Measurements from ENCODE around the gene MYO1A.

MYO1A gene

DNA sequence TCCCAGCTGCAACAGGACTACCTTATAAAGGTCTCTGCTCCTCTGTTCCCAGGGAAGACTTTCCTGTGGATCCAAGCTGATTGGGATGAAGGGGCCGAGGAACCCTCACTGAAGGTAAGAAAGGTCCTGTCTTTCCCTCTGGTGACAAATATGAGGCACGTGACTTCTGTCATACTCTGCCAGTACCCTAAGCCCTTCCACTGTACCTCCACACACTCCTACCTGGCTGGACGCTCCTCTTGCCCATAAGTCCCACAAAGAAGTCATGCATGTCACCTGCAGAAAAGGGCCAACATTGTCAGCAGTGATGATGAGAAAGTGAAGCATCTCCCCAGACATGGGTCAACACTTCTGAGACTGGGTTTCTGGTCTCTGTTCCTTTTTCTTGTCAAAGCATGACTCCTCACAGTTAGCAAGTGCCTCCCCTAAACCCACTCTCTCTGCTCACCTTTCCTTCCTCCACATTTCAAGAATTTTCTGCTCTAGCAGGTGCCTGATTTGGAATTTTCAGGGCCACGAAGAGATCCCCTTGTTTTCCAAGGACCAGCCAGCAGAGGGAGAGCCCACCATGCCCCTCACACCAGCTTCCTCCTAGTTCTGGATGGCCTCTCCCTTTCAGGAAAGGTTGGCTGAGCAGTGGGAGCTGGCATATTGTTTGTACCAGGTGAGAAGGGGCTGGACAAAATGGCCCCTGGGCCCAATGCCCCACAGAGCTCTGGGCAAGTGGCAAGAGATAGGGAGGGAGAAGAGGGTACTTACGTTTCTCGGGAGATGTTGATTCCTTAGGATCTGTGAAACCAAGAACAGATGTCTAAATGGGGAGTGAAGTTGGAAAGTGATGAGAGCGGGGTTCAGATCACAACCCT, 37.1 kb downstream of the MYO1A start:
- DNase-seq = no peak

- no peak for DNase-seq
Observed at GRCh38 chr12:57011438-57012424, 38.2 kb downstream of the MYO1A start.

DNA sequence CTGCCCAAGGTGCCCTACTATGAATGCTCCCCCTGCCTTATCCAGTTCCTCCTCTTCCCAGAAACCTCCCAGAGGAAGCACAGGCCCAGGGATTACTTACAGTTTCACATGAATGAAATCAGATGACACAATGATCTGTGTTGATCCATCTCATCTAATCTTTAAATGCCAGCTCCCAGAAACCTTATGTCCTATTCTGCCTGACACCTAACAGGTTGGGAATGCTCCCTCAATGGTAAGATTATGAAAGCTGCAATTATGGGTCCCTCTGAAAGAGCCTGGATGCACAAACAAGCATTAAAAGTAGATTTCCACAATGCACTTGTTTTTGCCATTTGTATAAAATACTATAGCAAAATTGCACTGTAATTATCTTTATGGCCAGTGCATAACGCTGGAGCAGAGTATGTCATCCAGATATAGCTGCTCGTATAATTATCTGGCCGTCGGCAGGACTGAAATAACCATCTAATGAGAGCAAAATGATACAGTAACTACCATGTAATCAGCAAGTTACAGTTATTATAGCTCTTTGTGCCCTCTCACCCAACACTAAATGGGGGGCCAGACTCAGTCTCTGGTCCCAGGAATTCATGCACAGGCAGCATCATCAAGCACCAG, 39.2 kb downstream of the MYO1A start:
- DNase-seq = no peak

DNA sequence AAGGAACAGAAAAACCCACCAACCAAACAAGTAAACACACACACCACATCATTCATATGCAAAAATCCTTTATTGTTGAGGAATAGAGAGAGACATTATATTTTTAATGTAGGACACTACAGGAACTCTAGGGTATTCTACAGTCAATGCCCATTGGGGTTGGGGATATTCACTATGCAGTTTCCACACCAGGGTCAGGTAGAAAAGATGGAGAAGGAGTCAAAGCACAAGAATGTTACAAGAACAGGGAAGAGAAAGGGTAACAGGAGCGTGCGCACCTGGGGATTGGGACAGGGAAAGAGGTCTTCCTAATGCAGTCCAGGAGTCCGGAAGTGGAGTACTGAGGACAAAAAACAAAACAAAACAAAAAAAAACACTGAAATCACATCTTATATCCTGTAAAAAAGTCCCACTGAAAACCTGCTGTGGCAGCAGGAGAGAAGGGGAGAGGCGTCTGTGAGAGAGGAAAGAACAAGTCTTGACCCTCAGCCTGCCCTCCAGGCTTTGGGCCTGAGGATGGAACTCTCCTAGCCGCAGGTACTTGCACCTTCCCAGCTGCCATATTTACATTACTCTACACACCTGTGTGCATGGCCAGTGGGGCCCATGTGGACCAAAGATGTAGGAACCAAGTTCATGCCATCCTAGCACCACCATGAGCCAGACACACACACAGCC, 39.8 kb downstream of the MYO1A start:
- no peak for DNase-seq

GRCh38 chr12:57008178-57008577, 41.8 kb downstream of the MYO1A start:
- DNase-seq = no peak

GRCh38 chr12:57006809-57007475, 43.0 kb downstream of the MYO1A start:
- no peak for DNase-seq

GRCh38 chr12:57005980-57006808, 43.7 kb downstream of the MYO1A start, which contains the start of gene ZBTB39:
TSS of gene ZBTB39 (minus strand) at chr12:57006546. CDS start at chr12:57004917, 1,629 bp downstream.
- peak; percentile 24 to 72 (median 57) for DNase-seq

GRCh38 chr12:57004651-57005050, 45.3 kb downstream of the MYO1A start:
- DNase-seq = no peak

- DNase-seq = no peak
Observed at GRCh38 chr12:57003395-57003794, 46.5 kb downstream of the MYO1A start.

DNA sequence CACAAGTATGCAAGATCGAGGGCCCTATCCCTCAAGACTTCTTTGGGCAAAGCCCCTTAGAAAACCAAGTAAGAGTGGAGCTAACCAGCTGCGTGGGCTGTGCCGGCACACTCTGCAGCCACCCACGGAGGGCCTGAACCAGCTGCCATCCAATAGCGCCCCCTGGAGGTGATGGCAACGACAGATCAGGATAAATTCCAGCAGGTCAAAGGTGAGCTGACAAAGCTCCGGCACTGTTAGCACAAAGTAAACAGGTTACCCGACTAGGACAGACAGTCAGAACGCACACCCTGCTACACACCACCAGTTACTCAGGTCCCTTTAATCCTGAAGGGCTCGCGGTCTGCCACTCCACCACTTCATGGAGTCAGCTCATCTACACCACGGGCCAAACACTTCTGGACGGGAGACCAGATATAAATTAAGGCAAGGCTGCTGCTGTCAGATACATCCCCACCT, 48.5 kb downstream of the MYO1A start:
- DNase-seq = peak; percentile 42 to 59 (median 51)

- DNase-seq = no peak
Observed at GRCh38 chr12:57000393-57000792, 49.5 kb downstream of the MYO1A start.

DNA sequence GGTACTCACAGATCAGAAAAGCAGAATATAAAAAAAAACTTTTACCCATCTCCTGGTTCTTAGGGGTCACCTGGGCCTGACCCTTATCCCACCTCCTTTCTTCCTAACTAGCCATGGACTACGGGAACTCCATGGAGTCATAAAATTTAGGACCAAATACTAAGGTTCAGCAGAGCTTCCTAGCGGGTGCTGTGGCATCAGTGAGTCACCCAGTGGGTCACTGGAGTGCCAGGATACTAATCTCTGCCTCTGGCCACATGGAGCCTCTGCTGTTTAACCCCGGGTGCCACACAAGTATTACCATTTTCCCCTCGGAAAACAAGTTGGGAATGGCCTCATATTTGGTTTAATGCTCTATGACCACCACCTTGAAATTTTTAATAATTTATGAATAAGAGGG, 50.5 kb downstream of the MYO1A start:
- no peak for DNase-seq

DNA sequence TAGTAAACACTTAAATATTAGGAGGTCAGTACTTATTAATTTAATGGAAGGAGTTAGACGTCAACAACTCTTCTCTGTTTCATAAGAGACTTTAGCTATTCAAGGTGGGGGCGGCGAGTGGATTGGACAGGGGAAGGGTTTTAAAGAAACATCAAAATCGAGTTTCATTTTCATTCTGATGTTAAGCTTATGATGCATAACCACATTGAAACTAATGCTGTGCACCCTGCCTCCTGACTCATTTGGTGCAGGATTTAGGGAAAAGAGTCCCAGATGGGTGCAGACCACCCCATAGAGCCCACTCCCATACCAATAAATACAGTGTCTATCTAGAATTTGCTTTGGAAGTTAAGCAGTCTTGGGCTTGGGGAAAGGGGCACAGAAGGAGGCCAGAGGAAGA, 50.9 kb downstream of the MYO1A start:
- peak in 2 of 4 experiments; percentile 16 to 31 for DNase-seq

DNA sequence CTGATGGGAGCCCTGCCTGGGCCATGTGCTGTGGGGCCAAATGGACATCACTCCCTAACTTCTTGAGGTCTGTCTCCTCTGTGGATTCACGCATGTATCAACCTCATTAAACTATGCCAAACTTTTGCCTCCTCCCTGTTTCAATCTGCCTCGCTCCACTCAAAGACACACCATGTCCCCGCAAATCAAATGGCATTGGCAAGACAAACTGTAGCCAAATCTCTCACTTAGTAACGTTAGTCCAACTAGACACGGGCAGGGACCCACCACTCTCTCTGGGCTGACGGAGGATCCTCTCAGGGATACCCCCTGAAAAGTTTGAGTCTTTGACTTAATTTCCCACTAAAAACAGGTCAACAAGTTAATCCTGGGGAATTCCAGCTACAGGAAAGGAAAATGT, 51.6 kb downstream of the MYO1A start:
- no peak for DNase-seq

- DNase-seq = no peak
Observed at GRCh38 chr12:56996793-56997545, 53.0 kb downstream of the MYO1A start.

DNA sequence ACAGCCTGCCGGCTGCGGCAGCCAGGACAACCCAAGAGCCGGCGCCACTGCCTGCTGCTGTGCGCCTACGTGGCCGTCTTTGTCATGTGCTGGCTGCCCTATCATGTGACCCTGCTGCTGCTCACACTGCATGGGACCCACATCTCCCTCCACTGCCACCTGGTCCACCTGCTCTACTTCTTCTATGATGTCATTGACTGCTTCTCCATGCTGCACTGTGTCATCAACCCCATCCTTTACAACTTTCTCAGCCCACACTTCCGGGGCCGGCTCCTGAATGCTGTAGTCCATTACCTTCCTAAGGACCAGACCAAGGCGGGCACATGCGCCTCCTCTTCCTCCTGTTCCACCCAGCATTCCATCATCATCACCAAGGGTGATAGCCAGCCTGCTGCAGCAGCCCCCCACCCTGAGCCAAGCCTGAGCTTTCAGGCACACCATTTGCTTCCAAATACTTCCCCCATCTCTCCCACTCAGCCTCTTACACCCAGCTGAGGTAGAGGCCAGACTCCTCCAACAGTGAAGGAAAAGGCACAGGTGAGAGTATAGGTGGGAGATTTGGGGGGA, 53.9 kb downstream of the MYO1A start:
- no peak for DNase-seq

DNA sequence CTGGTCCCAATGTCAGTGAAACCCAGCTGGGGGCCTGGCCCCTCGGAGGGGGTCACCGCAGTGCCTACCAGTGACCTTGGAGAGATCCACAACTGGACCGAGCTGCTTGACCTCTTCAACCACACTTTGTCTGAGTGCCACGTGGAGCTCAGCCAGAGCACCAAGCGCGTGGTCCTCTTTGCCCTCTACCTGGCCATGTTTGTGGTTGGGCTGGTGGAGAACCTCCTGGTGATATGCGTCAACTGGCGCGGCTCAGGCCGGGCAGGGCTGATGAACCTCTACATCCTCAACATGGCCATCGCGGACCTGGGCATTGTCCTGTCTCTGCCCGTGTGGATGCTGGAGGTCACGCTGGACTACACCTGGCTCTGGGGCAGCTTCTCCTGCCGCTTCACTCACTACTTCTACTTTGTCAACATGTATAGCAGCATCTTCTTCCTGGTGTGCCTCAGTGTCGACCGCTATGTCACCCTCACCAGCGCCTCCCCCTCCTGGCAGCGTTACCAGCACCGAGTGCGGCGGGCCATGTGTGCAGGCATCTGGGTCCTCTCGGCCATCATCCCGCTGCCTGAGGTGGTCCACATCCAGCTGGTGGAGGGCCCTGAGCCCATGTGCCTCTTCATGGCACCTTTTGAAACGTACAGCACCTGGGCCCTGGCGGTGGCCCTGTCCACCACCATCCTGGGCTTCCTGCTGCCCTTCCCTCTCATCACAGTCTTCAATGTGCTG, 54.6 kb downstream of the MYO1A start:
- no peak for DNase-seq

- DNase-seq = no peak
Observed at GRCh38 chr12:56994231-56994746, 55.6 kb downstream of the MYO1A start.

- no peak for DNase-seq
Observed at GRCh38 chr12:56993346-56993745, 56.6 kb downstream of the MYO1A start.

All from activated CD4-positive, CD25-positive, alpha-beta regulatory T cell (primary cell).